HepG2 (cell line): Measurements from ENCODE around the gene CNTN5. TPM values are rescaled to one million over a fixed set of nuclear protein-coding genes. Genes with fewer than 3 reads are reported as not detected.

Experiments
- ATAC-seq: fragments of 200-7000 bp; cut with Tn5 transposase; 3 replicates; pipeline ENCODE4 v1.9.1; 2020; ENCODE audit warnings: mild to moderate bottlenecking, moderate library complexity
- BruUV-seq: library from RNA; stranded (reverse); fragments of 400-500 nt; replicated peaks from 2 replicates; lab custom pipeline; 2021; lab: Mats Ljungman, UMichigan
- CTCF ChIA-PET: fragments of 300-600 bp; formaldehyde crosslinking; extraction: SDS; loops from one replicate; lab custom pipeline; 2021; ENCODE audit warnings: low total read pairs, inconsistent platforms, low intra/inter-chr PET ratio; lab: Yijun Ruan, JAX
- POLR2A ChIA-PET: fragments of 350-600 bp; sonication (Branson Sonifier 250); formaldehyde crosslinking; loops from one replicate; lab custom pipeline; 2020; ENCODE audit warnings: antibody characterized with exemption, inconsistent platforms; lab: Yijun Ruan, JAX
- DNase-seq: peaks from one replicate; pipeline ENCODE4 v3.0.0-alpha.2; 2015; ENCODE audit warnings: low spot score
- FAIRE-seq: peaks from 3 replicates; lab custom pipeline; 2011; peaks lifted over from hg19 to GRCh38; lab: Jason Lieb, UNC
- H2AFZ ChIP-seq: one replicate; pipeline ENCODE4 v1.6.1; 2011; ENCODE audit warnings: low read length, inconsistent platforms
- H3K27ac ChIP-seq: fragments of 300-600 bp; 3 replicates; pipeline ENCODE4 v1.8.0; 2011; ENCODE audit warnings: mixed run types, mild to moderate bottlenecking, mixed read lengths, low read length, inconsistent platforms; ENCODE audit not compliant: insufficient read depth; ENCODE audit errors: extremely low read length
- H3K27me3 ChIP-seq, 2 experiments: fragments of 200-600 bp in 1 of 2; 2 replicates in 1 of 2; 3 replicates in 1 of 2; pipeline versions ENCODE4 v1.6.0 to v1.8.0; 2011; ENCODE audit warnings: low read length in 2 of 2, mild to moderate bottlenecking in 2 of 2, moderate library complexity in 2 of 2, inconsistent platforms in 1 of 2; ENCODE audit not compliant: insufficient read depth in 2 of 2, control insufficient read depth in 1 of 2
- H3K36me3 ChIP-seq, 2 experiments: fragments of 200-600 bp in 1 of 2; replicated peaks in 1 of 2; 2 replicates in 1 of 2; 3 replicates in 1 of 2; pipeline versions ENCODE4 v1.5.1 to v1.8.0; 2011; ENCODE audit warnings: low read length in 2 of 2, inconsistent platforms in 1 of 2; ENCODE audit not compliant: insufficient read depth in 2 of 2, control insufficient read depth in 1 of 2
- H3K4me1 ChIP-seq: 2 replicates; pipeline ENCODE4 v1.5.1; 2012; ENCODE audit warnings: low read length, inconsistent platforms; ENCODE audit not compliant: insufficient read depth
- H3K4me2 ChIP-seq: 2 replicates; pipeline ENCODE4 v1.6.0; 2011; ENCODE audit warnings: low read depth, low read length, inconsistent platforms
- H3K4me3 ChIP-seq, 3 experiments: fragments of 200-600 bp in 1 of 3; sonication (generic), shearing (Covaris generic) in 1 of 3; replicated peaks in 1 of 3; 2 replicates each; pipeline ENCODE4 v1.5.1; 2011 to 2016; ENCODE audit warnings: low read length in 3 of 3, inconsistent platforms in 2 of 3, low read depth in 2 of 3, mild to moderate bottlenecking in 2 of 3, control low read depth in 1 of 3, mixed read lengths in 1 of 3; ENCODE audit not compliant: insufficient read depth in 1 of 3
- H3K79me2 ChIP-seq: one replicate; pipeline ENCODE4 v1.6.1; 2011; ENCODE audit warnings: low read length, inconsistent platforms; ENCODE audit not compliant: insufficient read depth
- H3K9ac ChIP-seq: 2 replicates; pipeline ENCODE4 v1.6.0; 2011; ENCODE audit warnings: mild to moderate bottlenecking, low read depth, low read length, inconsistent platforms; ENCODE audit not compliant: insufficient read depth
- H3K9me3 ChIP-seq: 2 replicates; pipeline ENCODE4 v1.5.1; 2012; ENCODE audit warnings: mild to moderate bottlenecking, low read length
- H4K20me1 ChIP-seq: 2 replicates; pipeline ENCODE4 v1.6.0; 2011; ENCODE audit warnings: inconsistent platforms, mild to moderate bottlenecking, low read length, moderate library complexity; ENCODE audit not compliant: insufficient read depth
- HDAC2 ChIP-seq: sonication (generic); formaldehyde crosslinking; IDR thresholded peaks from 2 replicates; pipeline ENCODE4 v1.4.0; 2020; ENCODE audit warnings: missing genetic modification reagents
- HNRNPK ChIP-seq: fragments of 200-400 bp; formaldehyde crosslinking; IDR thresholded peaks from 2 replicates; pipeline ENCODE4 v1.6.1; 2018; ENCODE audit warnings: low read length, low read depth, moderate library complexity, mild to moderate bottlenecking; ENCODE audit not compliant: poor library complexity, severe bottlenecking
- NRL ChIP-seq: sonication (generic); formaldehyde crosslinking; IDR thresholded peaks from 2 replicates; pipeline ENCODE4 v1.5.0; 2020; ENCODE audit warnings: missing genetic modification reagents, mild to moderate bottlenecking, moderate library complexity, borderline replicate concordance
- SIN3A ChIP-seq: IDR thresholded peaks from 2 replicates; pipeline ENCODE4 v1.6.1; 2011; ENCODE audit warnings: low read depth, mild to moderate bottlenecking, control low read depth, low read length, borderline replicate concordance
- ZNF329 ChIP-seq: sonication (generic); formaldehyde crosslinking; IDR thresholded peaks from 2 replicates; pipeline ENCODE4 v1.9.0; 2021; ENCODE audit warnings: low read depth, mild to moderate bottlenecking, missing genetic modification reagents
- ZNF724P ChIP-seq: sonication (generic); formaldehyde crosslinking; IDR thresholded peaks from 2 replicates; pipeline ENCODE4 v1.8.0; 2022; ENCODE audit warnings: missing genetic modification reagents, borderline replicate concordance
- ZSCAN29 ChIP-seq: sonication (generic); formaldehyde crosslinking; conservative IDR thresholded peaks from 2 replicates; pipeline ENCODE4 v1.4.0; 2020; ENCODE audit warnings: mild to moderate bottlenecking, missing genetic modification reagents
- WGBS: methylation state at CpG from one replicate; pipeline ENCODE4 v1.1.6; 2017; ENCODE audit warnings: low lambda C conversion rate; 5-methylcytosine and 5-hydroxymethylcytosine counted together
- in situ Hi-C: cut with HindIII; loops from 2 replicates; pipeline ENCODE4 v1.10.0; 2017; ENCODE audit warnings: low pct_unique_long_range_greater_than_20kb; ENCODE audit not compliant: extremely low pct_ligation_motif_present
- intact Hi-C: fragments of 100-400 bp; cut with micrococcal nuclease; formaldehyde crosslinking; loops from one replicate; pipeline ENCODE4 v1.10.0; 2022; ENCODE audit not compliant: unreplicated experiment
- polyA plus RNA-seq, 8 experiments: library from polyadenylated mRNA; depleted of rRNA in 3 of 8; stranded (reverse) in 7 of 8; unstranded in 1 of 8; fragments of >200 nt; fragmentation: Illumina TruSeq in 4 of 8; extraction: Trizol in 4 of 8; gene quantifications; 2 replicates each; pipeline versions ENCODE4 v1.2.1 to v1.2.3, GENCODE V29; 2011 to 2016; ENCODE audit warnings: low read depth in 4 of 8, missing spikeins in 1 of 8, mixed read lengths in 1 of 8; ENCODE audit not compliant: insufficient read depth in 1 of 8
- total RNA-seq, 5 experiments: library from RNA; depleted of rRNA; stranded (reverse); fragments of >200 nt; fragmentation: Illumina TruSeq; extraction: Trizol; gene quantifications; 2 replicates each; pipeline ENCODE4 v1.2.3, GENCODE V29; 2016; ENCODE audit warnings: low read depth in 1 of 5
- TF ChIP-seq, protein P1 (sequence below): sonication (generic); formaldehyde crosslinking; IDR thresholded peaks from 2 replicates; pipeline ENCODE4 v1.4.0; 2020; ENCODE audit warnings: missing genetic modification reagents; ENCODE audit errors: not compliant biosample characterization
- TF ChIP-seq, protein P2 (sequence below): sonication (generic); formaldehyde crosslinking; IDR thresholded peaks from 2 replicates; pipeline ENCODE4 v1.8.0; 2022; ENCODE audit warnings: missing genetic modification reagents, low read depth, mild to moderate bottlenecking, borderline replicate concordance
- TF ChIP-seq, protein P3 (sequence below): sonication (generic); formaldehyde crosslinking; IDR thresholded peaks from 2 replicates; pipeline ENCODE4 v1.4.0; 2020; ENCODE audit warnings: mild to moderate bottlenecking, missing genetic modification reagents
- TF ChIP-seq, protein P4 (sequence below): sonication (generic); formaldehyde crosslinking; conservative IDR thresholded peaks from 2 replicates; pipeline ENCODE4 v1.5.0; 2020; ENCODE audit warnings: missing genetic modification reagents
- TF ChIP-seq, protein P5 (sequence below): IDR thresholded peaks from 2 replicates; pipeline ENCODE4 v1.6.1; 2018; ENCODE audit warnings: missing genetic modification reagents, mild to moderate bottlenecking, missing compliant biosample characterization

The CNTN5 gene
- total and polyA plus RNA-seq, 2 of the 13 experiments (the other 11 are each of a cell fraction or from before 2014, with no cell fraction given): not detected

DNA sequence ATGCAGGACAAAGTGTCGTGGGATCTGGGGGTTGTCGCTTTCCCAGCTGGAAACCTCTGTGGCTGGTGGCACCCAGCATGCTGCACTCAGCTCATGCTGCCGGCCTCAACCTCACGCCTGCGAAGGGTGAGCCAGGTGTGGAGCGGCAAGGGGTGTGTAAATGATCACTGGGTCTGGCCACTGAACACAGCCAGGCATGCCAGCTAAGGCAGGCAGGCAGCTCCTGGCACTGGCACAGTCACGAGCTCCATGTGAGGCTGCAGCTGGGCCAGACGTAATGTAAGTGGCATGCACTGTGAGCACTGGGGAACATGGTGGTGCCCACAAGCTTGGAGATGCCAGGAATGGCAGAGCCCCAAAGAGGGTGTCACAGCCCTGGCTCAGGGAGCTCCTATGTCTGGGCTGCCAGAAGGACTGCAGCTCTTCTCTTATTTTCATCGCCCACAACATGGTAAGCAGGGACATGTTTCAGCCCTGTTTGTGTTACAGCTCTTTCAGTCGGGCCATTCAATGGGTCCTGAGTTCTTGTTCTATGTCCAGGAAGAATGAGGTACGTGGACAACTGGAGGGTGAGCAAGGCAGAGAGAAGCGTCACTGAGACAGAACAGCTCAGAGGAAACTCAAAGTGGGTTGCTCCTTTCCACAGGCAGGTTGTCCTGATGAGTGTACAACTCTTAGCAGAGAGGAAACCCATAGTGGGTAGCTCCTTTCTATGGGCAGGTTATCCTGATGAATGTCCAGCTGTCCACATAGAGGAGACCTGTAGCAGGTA is 403.8 kb downstream of the CNTN5 start:
- H3K27ac ChIP-seq: no peak overlapping the region
- no peaks in the 10 kb centered on the region; a peak in 1 of 5 replicates for H3K27me3 ChIP-seq
- intact Hi-C loops: no loop called here
- ATAC-seq: no peak
- H3K4me2 ChIP-seq: no peak overlapping the region
- no peaks in the 10 kb centered on the region for H3K9me3 ChIP-seq
- H4K20me1 ChIP-seq: no peaks in the 10 kb centered on the region
- H3K4me3 ChIP-seq: no peak overlapping the region
- in situ Hi-C loops: no loop called here
- FAIRE-seq: no peak
- TF ChIP-seq, protein P1, sequence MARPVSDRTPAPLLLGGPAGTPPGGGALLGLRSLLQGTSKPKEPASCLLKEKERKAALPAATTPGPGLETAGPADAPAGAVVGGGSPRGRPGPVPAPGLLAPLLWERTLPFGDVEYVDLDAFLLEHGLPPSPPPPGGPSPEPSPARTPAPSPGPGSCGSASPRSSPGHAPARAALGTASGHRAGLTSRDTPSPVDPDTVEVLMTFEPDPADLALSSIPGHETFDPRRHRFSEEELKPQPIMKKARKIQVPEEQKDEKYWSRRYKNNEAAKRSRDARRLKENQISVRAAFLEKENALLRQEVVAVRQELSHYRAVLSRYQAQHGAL: no peak
- TF ChIP-seq SIN3A: no peak
- no peak for TF ChIP-seq HDAC2 (CRISPR knock-in tag)
- no peak for TF ChIP-seq ZSCAN29 (CRISPR knock-in tag)
- no peak for TF ChIP-seq HNRNPK
- TF ChIP-seq, protein P2, sequence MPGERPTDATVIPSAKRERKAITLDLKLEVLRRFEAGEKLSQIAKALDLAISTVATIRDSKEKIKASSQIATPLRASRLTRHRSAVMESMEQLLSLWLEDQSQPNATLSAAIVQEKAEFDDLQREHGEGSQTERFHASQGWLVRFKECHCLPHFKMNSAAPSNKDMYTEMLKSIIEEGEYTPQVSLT (CRISPR knock-in tag): no peak
- TF ChIP-seq, protein P3, sequence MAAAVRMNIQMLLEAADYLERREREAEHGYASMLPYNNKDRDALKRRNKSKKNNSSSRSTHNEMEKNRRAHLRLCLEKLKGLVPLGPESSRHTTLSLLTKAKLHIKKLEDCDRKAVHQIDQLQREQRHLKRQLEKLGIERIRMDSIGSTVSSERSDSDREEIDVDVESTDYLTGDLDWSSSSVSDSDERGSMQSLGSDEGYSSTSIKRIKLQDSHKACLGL (CRISPR knock-in tag): no peak
- no peak for TF ChIP-seq ZNF724P
- TF ChIP-seq ZNF329: no peak
- TF ChIP-seq, protein P4, sequence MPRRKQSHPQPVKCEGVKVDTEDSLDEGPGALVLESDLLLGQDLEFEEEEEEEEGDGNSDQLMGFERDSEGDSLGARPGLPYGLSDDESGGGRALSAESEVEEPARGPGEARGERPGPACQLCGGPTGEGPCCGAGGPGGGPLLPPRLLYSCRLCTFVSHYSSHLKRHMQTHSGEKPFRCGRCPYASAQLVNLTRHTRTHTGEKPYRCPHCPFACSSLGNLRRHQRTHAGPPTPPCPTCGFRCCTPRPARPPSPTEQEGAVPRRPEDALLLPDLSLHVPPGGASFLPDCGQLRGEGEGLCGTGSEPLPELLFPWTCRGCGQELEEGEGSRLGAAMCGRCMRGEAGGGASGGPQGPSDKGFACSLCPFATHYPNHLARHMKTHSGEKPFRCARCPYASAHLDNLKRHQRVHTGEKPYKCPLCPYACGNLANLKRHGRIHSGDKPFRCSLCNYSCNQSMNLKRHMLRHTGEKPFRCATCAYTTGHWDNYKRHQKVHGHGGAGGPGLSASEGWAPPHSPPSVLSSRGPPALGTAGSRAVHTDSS (CRISPR knock-in tag): no peak
- TF ChIP-seq, protein P5, sequence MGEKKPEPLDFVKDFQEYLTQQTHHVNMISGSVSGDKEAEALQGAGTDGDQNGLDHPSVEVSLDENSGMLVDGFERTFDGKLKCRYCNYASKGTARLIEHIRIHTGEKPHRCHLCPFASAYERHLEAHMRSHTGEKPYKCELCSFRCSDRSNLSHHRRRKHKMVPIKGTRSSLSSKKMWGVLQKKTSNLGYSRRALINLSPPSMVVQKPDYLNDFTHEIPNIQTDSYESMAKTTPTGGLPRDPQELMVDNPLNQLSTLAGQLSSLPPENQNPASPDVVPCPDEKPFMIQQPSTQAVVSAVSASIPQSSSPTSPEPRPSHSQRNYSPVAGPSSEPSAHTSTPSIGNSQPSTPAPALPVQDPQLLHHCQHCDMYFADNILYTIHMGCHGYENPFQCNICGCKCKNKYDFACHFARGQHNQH (CRISPR knock-in tag): no peak
- TF ChIP-seq NRL (CRISPR knock-in tag): no peak
- no peaks in the 10 kb centered on the region for H3K4me1 ChIP-seq
- no peaks in the 10 kb centered on the region for H3K36me3 ChIP-seq
- H3K9ac ChIP-seq: no peak overlapping the region
- no TSS peak for BruUV-seq
- no peak for DNase-seq
- WGBS: 13% methylated on average over 5 of the region's 12 CpGs
- POLR2A ChIA-PET: no interaction called here
- CTCF ChIA-PET: no interaction called here
- no peaks in the 10 kb centered on the region for H3K79me2 ChIP-seq
- H2AFZ ChIP-seq: no peak overlapping the region
